Measurements from ENCODE around the gene KLHL21. TPM values are rescaled to one million over a fixed set of nuclear protein-coding genes. Genes with fewer than 3 reads are reported as not detected.

Gene KLHL21
- total and polyA plus RNA-seq, 9 of the 15 experiments (the other 6 are each of a cell fraction or from before 2014, with no cell fraction given): 2.1 to 42.1 (median 17.5) TPM

- TF ChIP-seq AFF1 (IDR thresholded peaks at IDR 0.05; ENCODE audit: low read depth in 1 of 2, partially characterized antibody in 2 of 2): no peak
- no peak for TF ChIP-seq PPARD (CRISPR knock-in tag; IDR thresholded peaks at IDR 0.05)
- TF ChIP-seq SMARCE1 (IDR thresholded peaks at IDR 0.05): no peak
- TF ChIP-seq BCL6 (CRISPR knock-in tag; IDR thresholded peaks at IDR 0.05): no peak
- no peak for TF ChIP-seq ZNF699 (CRISPR knock-in tag; IDR thresholded peaks at IDR 0.05; ENCODE audit: insufficient replicate concordance)
- TF ChIP-seq ZNF445 (CRISPR knock-in tag; IDR thresholded peaks at IDR 0.05; ENCODE audit: low read depth): no peak
- TF ChIP-seq SMAD2 (IDR thresholded peaks at IDR 0.05; ENCODE audit: low read depth, low read length): no peak
- TF ChIP-seq ZBED1 (IDR thresholded peaks at IDR 0.05): no peak
- TF ChIP-seq CUX1 (CRISPR knock-in tag; IDR thresholded peaks at IDR 0.05): no peak
- 0 out of 2 replicates have a peak, but pooled peaks have one; percentile 29 for TF ChIP-seq SP1 (CRISPR knock-in tag; IDR thresholded peaks at IDR 0.05)
- no peak for TF ChIP-seq ZNF384 (IDR thresholded peaks at IDR 0.05; ENCODE audit: low read depth, low read length)
- TF ChIP-seq STAT6 (CRISPR knock-in tag; IDR thresholded peaks at IDR 0.05): peak; percentile 23; the same call in 1 of the 2 replicates
- no peak; the same call in 1 of the 2 replicates for TF ChIP-seq MAX (CRISPR knock-in tag; IDR thresholded peaks at IDR 0.05)
- 0 out of 2 replicates have a peak, but pooled peaks have one; percentile 73 for TF ChIP-seq ATF2 (CRISPR knock-in tag; IDR thresholded peaks at IDR 0.05)
Measured at GRCh38 chr1:6602669-6603237, at the start of gene KLHL21 (continued).
